Stimulated activated CD8-positive, alpha-beta memory T cell treated with anti-CD3 and anti-CD28 coated beads, Interleukin-4, amount 100 ng/mL, for 48 hours (primary cell): ENCODE measurements around the gene TMEM131.
"Not testable (repeated sequence)": the region's sequence is repeated elsewhere in the genome, so short reads cannot be mapped to it uniquely, and the experiment has no call there.

Experiments used
- DNase-seq: peaks from one replicate; pipeline ENCODE4 v3.0.0-alpha.2; 2020

Gene TMEM131

GRCh38 chr2:97985998-97986397, 9.8 kb downstream of the TMEM131 start:
- no peak for DNase-seq

- no peak for DNase-seq
Measured at GRCh38 chr2:97983698-97984097, 12.1 kb downstream of the TMEM131 start.

GRCh38 chr2:97983134-97983533, 12.6 kb downstream of the TMEM131 start:
- no peak for DNase-seq

- no peak for DNase-seq
Measured at GRCh38 chr2:97982621-97983020, 13.1 kb downstream of the TMEM131 start.

GRCh38 chr2:97981961-97982360, 13.8 kb downstream of the TMEM131 start:
- no peak for DNase-seq

- DNase-seq, result no peak
Measured at GRCh38 chr2:97979904-97980303, 15.8 kb downstream of the TMEM131 start.

GRCh38 chr2:97974471-97974870, 21.3 kb downstream of the TMEM131 start:
- no peak for DNase-seq

GRCh38 chr2:97970293-97971060, 25.3 kb downstream of the TMEM131 start:
- no peak for DNase-seq

GRCh38 chr2:97969081-97970067, 26.4 kb downstream of the TMEM131 start:
- no peak for DNase-seq

- no peak for DNase-seq
Measured at GRCh38 chr2:97967931-97968627, 27.7 kb downstream of the TMEM131 start.

- no peak for DNase-seq
Measured at GRCh38 chr2:97967216-97967592, 28.5 kb downstream of the TMEM131 start.

- no peak for DNase-seq
Measured at GRCh38 chr2:97966545-97967215, 29.1 kb downstream of the TMEM131 start.

- DNase-seq, result no peak
Measured at GRCh38 chr2:97965116-97965515, 30.6 kb downstream of the TMEM131 start.

- DNase-seq, result no peak
Measured at GRCh38 chr2:97963880-97964279, 31.9 kb downstream of the TMEM131 start.

GRCh38 chr2:97963079-97963406, 32.7 kb downstream of the TMEM131 start:
- DNase-seq, result no peak

GRCh38 chr2:97961534-97961933, 34.2 kb downstream of the TMEM131 start:
- no peak for DNase-seq

GRCh38 chr2:97958184-97958583, 37.6 kb downstream of the TMEM131 start:
- no peak for DNase-seq

GRCh38 chr2:97957432-97958183, 38.1 kb downstream of the TMEM131 start:
- no peak for DNase-seq

GRCh38 chr2:97956753-97957152, 39.0 kb downstream of the TMEM131 start:
- DNase-seq, result not testable (repeated sequence)

- DNase-seq, result no peak
Measured at GRCh38 chr2:97953853-97954252, 41.9 kb downstream of the TMEM131 start.

GRCh38 chr2:97952357-97952756, 43.4 kb downstream of the TMEM131 start:
- DNase-seq, result no peak

GRCh38 chr2:97951155-97951680, 44.5 kb downstream of the TMEM131 start:
- peak; percentile 37 for DNase-seq
